ENCODE results near the gene CFAP141.

Gene CFAP141

DNA sequence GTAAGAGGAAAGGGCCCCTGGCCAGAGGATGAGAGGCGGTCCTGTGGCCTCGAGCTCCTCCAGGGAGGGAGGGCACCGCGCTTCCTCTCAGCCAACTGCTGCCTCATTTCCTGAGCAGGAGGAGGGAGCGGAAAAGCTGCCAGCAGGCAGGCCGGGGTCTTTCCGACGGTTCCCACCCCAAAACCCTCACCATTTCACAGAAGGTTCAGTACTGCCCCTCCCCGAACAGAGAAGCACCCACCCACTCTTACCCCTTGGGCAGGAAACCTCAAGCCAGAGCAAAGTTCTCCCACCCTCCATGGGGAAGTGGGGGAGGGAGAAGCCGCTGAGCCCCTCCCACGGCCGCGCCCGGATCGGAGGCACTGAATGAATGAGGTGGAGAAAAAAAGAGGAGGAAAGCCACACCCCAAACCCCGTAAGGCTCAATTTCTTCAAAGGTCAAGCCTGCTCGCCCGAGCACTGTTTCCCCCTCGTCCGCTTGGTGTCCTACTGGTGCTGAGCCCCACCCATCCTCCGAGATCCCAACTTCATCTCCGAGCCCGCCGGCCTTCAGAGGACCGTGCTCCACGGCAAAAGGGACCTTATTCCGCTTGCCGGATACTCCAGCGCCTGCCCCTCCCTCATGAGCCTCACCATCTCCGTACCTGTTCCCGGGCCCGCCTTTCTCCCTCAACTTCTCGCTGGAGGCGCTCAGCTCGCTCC, 23.6 kb downstream of the CFAP141 start:
- TF ChIP-seq, protein P1, sequence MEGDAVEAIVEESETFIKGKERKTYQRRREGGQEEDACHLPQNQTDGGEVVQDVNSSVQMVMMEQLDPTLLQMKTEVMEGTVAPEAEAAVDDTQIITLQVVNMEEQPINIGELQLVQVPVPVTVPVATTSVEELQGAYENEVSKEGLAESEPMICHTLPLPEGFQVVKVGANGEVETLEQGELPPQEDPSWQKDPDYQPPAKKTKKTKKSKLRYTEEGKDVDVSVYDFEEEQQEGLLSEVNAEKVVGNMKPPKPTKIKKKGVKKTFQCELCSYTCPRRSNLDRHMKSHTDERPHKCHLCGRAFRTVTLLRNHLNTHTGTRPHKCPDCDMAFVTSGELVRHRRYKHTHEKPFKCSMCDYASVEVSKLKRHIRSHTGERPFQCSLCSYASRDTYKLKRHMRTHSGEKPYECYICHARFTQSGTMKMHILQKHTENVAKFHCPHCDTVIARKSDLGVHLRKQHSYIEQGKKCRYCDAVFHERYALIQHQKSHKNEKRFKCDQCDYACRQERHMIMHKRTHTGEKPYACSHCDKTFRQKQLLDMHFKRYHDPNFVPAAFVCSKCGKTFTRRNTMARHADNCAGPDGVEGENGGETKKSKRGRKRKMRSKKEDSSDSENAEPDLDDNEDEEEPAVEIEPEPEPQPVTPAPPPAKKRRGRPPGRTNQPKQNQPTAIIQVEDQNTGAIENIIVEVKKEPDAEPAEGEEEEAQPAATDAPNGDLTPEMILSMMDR (IDR thresholded peaks at IDR 0.05; ENCODE audit: low read depth, low read length, missing control alignments), result no peak
- DNase-seq (ENCODE audit: low read depth), result peak; percentile 18
- in situ Hi-C loops (cut with HindIII; ENCODE audit: low sequenced_read_pairs), result no loop called here
- peak overlapping the region; percentile 97 for H3K4me3 ChIP-seq (ENCODE audit: low read depth, low read length)

DNA sequence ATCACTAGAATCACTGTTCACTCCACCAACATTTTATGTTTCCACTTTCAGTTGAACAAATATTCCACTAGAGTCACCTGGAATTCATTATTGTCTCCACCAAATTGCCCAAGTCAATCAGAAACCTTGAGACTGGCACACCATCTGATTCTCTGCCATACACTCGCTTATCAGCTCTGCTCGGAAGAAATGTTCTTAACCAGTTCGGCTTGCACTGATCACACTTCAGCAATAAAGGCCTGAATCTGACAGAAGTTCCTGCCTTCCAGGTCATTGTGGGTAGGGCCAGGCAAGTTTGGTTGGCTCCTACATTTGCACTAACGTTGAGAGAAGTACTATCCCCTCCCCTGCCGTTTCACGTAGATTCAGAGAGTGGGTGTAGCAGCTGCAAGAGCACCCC, 24.2 kb downstream of the CFAP141 start:
- TF ChIP-seq, protein P1 (IDR thresholded peaks at IDR 0.05; ENCODE audit: low read depth, low read length, missing control alignments), result no peak
- H3K4me3 ChIP-seq (ENCODE audit: low read depth, low read length), result peak overlapping the region; percentile 97
- DNase-seq (ENCODE audit: low read depth), result no peak
- in situ Hi-C loops (cut with HindIII; ENCODE audit: low sequenced_read_pairs), result no loop called here

DNA sequence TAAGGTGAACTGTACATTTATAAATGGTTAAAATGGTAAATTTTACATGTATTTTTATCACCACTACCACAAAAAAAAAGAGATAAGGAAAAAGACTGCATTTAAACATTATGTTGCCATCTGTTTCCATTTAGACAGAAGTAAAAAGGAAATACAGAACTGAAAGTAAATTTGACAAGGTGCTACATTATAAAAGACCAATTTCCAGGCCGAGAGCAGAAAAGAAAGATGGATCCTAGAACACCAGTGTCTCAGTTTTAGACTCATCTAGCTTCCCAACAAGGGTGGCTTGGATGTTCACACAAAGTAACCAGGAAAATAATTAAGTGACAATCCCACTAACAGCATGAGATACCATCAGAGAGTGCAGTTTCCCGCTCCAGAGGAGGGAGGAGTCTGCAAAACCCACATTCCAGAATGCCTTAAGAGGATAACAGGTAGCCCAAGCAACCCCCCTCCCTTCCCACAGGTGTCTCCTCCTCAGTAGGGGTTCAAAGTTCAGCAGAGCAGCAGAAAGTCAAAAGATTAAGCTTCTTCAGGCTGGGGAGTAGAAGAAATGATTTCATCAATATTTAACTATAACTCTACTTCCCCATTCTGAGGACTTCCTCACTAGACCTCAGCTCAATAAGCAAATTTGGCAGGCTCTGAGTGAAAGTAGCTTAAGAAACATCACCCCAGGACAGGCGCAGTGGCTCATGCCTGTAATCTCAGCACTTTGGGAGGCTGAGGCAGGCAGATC, 26.0 kb downstream of the CFAP141 start:
- in situ Hi-C loops (cut with HindIII; ENCODE audit: low sequenced_read_pairs), result no loop called here
- TF ChIP-seq, protein P1 (IDR thresholded peaks at IDR 0.05; ENCODE audit: low read depth, low read length, missing control alignments), result no peak
- no peak overlapping the region for H3K4me3 ChIP-seq (ENCODE audit: low read depth, low read length)
- no peak for DNase-seq (ENCODE audit: low read depth)

DNA sequence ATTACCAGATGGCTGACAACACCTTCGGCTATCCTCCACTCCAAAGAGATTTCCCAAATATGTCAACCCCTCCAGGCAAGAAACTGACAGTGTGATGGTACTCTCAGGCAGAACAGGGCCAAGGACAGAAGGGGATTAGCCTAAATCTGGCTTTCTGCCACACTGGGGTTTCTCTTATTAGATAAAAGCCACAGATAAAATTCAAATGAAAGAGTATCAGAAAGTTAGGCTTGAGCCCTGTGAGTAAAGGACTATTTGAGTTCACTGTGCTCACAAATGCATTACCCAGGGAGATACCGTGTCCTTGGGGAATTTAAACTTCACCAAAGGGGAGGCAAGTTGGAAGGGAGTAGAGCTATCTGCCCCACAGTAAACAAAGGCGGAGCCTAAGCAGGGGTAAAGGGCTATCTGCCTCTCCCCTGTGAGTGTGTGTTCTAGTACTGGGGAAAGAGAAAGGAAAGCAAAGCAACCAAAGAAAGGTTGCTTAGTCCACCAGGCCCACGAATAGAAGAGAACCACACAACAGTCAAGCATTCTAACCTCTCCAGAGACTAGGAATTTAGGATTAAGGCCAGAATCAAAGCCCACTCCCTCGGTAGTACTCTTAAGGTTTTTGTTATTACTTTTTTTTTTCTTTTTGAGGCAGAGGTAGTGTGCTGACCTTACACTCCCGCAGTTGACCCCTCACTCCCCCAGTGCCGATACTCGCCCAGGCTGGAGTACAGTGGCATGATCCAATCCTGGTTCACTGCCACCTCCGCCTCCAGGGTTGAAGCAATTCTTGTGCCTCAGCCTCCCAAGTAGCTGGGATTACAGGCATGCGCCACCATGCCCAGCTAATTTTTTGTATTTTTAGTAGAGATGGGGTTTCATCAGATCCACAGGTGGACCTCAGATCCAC, 27.0 kb downstream of the CFAP141 start:
- H3K4me3 ChIP-seq (ENCODE audit: low read depth, low read length), result no peak overlapping the region
- TF ChIP-seq, protein P1 (IDR thresholded peaks at IDR 0.05; ENCODE audit: low read depth, low read length, missing control alignments), result no peak
- in situ Hi-C loops (cut with HindIII; ENCODE audit: low sequenced_read_pairs), result no loop called here
- DNase-seq (ENCODE audit: low read depth), result no peak

DNA sequence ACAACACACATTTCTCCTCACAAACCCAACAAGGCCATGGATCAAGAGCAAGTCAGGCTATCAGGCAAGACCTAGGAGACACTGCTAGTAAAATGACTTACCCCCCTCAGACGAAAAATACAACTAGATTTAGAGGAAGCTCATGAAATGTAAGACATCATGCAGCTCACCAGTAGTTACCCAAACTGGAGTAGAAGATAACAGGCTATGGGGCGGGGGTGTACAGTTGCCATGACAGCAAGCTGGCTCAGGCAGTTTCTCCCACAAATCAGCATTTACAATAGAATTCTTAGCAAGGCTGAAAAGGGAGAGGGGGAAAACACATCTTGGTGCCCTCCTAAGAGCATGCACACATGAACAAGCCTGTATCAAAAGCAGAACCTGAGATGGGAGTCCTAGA, 28.1 kb downstream of the CFAP141 start:
- TF ChIP-seq, protein P1 (IDR thresholded peaks at IDR 0.05; ENCODE audit: low read depth, low read length, missing control alignments), result no peak
- in situ Hi-C loops (cut with HindIII; ENCODE audit: low sequenced_read_pairs), result no loop called here
- no peak overlapping the region for H3K4me3 ChIP-seq (ENCODE audit: low read depth, low read length)
- DNase-seq (ENCODE audit: low read depth), result no peak

DNA sequence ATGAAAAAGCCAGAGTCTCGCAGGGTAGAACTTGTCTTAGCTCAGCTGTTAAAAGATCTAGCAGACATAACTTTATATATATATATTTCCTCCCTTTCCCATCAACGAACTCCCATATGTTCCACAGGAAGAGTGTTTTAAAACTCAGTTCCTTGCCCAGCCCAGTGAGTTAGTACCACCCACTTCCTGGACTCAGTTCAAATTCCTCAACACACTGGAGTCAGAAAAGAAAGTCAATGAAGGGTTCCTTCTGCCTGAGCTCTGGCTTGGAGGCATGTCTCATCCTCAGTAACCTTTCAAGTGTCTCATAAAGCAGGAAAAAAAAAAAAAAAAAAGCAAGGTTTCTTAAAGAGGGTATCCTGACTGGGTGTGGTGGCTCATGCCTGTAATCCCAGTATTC, 29.8 kb downstream of the CFAP141 start:
- in situ Hi-C loops (cut with HindIII; ENCODE audit: low sequenced_read_pairs), result no loop called here
- no peak overlapping the region for H3K4me3 ChIP-seq (ENCODE audit: low read depth, low read length)
- peak; percentile 43 for DNase-seq (ENCODE audit: low read depth)
- TF ChIP-seq, protein P1 (IDR thresholded peaks at IDR 0.05; ENCODE audit: low read depth, low read length, missing control alignments), result no peak
